Mesenchymal stem cell (in vitro differentiated cells and primary cell): ENCODE results near the gene GNAI1.

ENCODE experiments used
- DNase-seq: peaks from one replicate; pipeline ENCODE4 v3.0.0-alpha.2; 2013
- H2AFZ ChIP-seq: one replicate; pipeline ENCODE4 v1.6.1; 2013; ENCODE audit warnings: low read depth, mild to moderate bottlenecking, control low read depth, inconsistent platforms, low read length, moderate library complexity
- H2AK5ac ChIP-seq: 2 replicates; pipeline ENCODE4 v1.6.1; 2013; ENCODE audit warnings: low read length, moderate library complexity, mild to moderate bottlenecking, inconsistent platforms; ENCODE audit not compliant: severe bottlenecking
- H2BK120ac ChIP-seq: one replicate; pipeline ENCODE4 v1.6.1; 2013; ENCODE audit warnings: low read depth, mild to moderate bottlenecking, inconsistent platforms, low read length, moderate library complexity
- H2BK12ac ChIP-seq, 2 experiments: one replicate each; pipeline ENCODE4 v1.6.1; 2013; ENCODE audit warnings: inconsistent platforms in 2 of 2, low read length in 2 of 2, mild to moderate bottlenecking in 2 of 2, moderate library complexity in 2 of 2, control low read depth in 1 of 2
- H2BK15ac ChIP-seq: one replicate; pipeline ENCODE4 v1.6.1; 2013; ENCODE audit warnings: mild to moderate bottlenecking, low read depth, inconsistent platforms; ENCODE audit not compliant: poor library complexity, severe bottlenecking
- H2BK5ac ChIP-seq: 2 replicates; pipeline ENCODE4 v1.6.1; 2013; ENCODE audit warnings: low read depth, mild to moderate bottlenecking, low read length, control low read depth, inconsistent platforms; ENCODE audit not compliant: poor library complexity, severe bottlenecking
- H3K14ac ChIP-seq, 2 experiments: one replicate each; pipeline ENCODE4 v1.6.1; 2013; ENCODE audit warnings: inconsistent platforms in 2 of 2, low read length in 2 of 2, control low read depth in 1 of 2, mild to moderate bottlenecking in 1 of 2, moderate library complexity in 1 of 2
- H3K18ac ChIP-seq, 2 experiments: one replicate each; pipeline ENCODE4 v1.6.1; 2013; ENCODE audit warnings: inconsistent platforms in 2 of 2, low read length in 2 of 2, control low read depth in 1 of 2, low read depth in 1 of 2, mild to moderate bottlenecking in 1 of 2
- H3K23ac ChIP-seq, 2 experiments: one replicate each; pipeline ENCODE4 v1.6.1; 2013; ENCODE audit warnings: inconsistent platforms in 2 of 2, low read length in 2 of 2, mild to moderate bottlenecking in 2 of 2, moderate library complexity in 2 of 2, control low read depth in 1 of 2
- H3K27ac ChIP-seq: 2 replicates; pipeline ENCODE4 v1.5.1; 2013; ENCODE audit warnings: mild to moderate bottlenecking, moderate library complexity, low read length, control low read depth, inconsistent platforms; ENCODE audit not compliant: poor library complexity, severe bottlenecking
- H3K27me3 ChIP-seq, 2 experiments: 2 replicates each; pipeline versions ENCODE4 v1.6.1 to v1.7.0; 2013; ENCODE audit warnings: low read length in 2 of 2, mild to moderate bottlenecking in 2 of 2, moderate library complexity in 2 of 2, control low read depth in 1 of 2, inconsistent platforms in 1 of 2; ENCODE audit not compliant: control insufficient read depth in 1 of 2, insufficient read depth in 1 of 2
- H3K36me3 ChIP-seq, 2 experiments: 2 replicates each; pipeline versions ENCODE4 v1.6.1 to v1.7.0; 2013; ENCODE audit warnings: low read length in 2 of 2, control low read depth in 1 of 2, inconsistent platforms in 1 of 2, low read depth in 1 of 2, mild to moderate bottlenecking in 1 of 2; ENCODE audit not compliant: insufficient read depth in 2 of 2, control insufficient read depth in 1 of 2
- H3K4ac ChIP-seq, 2 experiments: one replicate each; pipeline ENCODE4 v1.6.1; 2013; ENCODE audit warnings: inconsistent platforms in 2 of 2, low read length in 2 of 2, mild to moderate bottlenecking in 2 of 2, moderate library complexity in 2 of 2, control low read depth in 1 of 2, low read depth in 1 of 2
- H3K4me1 ChIP-seq: 2 replicates; pipeline ENCODE4 v1.6.1; 2013; ENCODE audit warnings: low read depth, low read length, control low read depth; ENCODE audit not compliant: control insufficient read depth, insufficient read depth
- H3K4me2 ChIP-seq: 2 replicates; pipeline ENCODE4 v1.6.1; 2013; ENCODE audit warnings: low read length, mild to moderate bottlenecking, inconsistent platforms; ENCODE audit not compliant: poor library complexity, severe bottlenecking
- H3K4me3 ChIP-seq, 2 experiments: 2 replicates each; pipeline versions ENCODE4 v1.5.1 to v1.7.0; 2013; ENCODE audit warnings: low read length in 2 of 2, mild to moderate bottlenecking in 2 of 2, control low read depth in 1 of 2, low read depth in 1 of 2; ENCODE audit not compliant: insufficient read depth in 1 of 2
- H3K79me1 ChIP-seq: replicated peaks from 2 replicates; pipeline ENCODE4 v1.6.1; 2013; ENCODE audit warnings: mild to moderate bottlenecking, control low read depth, low read length, inconsistent platforms; ENCODE audit not compliant: poor library complexity, severe bottlenecking
- H3K9ac ChIP-seq: 2 replicates; pipeline ENCODE4 v1.7.0; 2013; ENCODE audit warnings: mild to moderate bottlenecking, low read length, moderate library complexity
- H3K9me3 ChIP-seq: 2 replicates; pipeline ENCODE4 v1.7.0; 2013; ENCODE audit warnings: mild to moderate bottlenecking, low read length; ENCODE audit not compliant: control insufficient read depth
- H4K8ac ChIP-seq: one replicate; pipeline ENCODE4 v1.6.1; 2013; ENCODE audit warnings: inconsistent platforms, mild to moderate bottlenecking, low read length, moderate library complexity
- H4K91ac ChIP-seq: one replicate; pipeline ENCODE4 v1.6.1; 2013; ENCODE audit warnings: mild to moderate bottlenecking, low read length, inconsistent platforms
- WGBS: methylation state at CpG from one replicate; pipeline ENCODE4 v1.1.7; 2013; ENCODE audit warnings: mixed read lengths; 5-methylcytosine and 5-hydroxymethylcytosine counted together

GNAI1 gene

DNA sequence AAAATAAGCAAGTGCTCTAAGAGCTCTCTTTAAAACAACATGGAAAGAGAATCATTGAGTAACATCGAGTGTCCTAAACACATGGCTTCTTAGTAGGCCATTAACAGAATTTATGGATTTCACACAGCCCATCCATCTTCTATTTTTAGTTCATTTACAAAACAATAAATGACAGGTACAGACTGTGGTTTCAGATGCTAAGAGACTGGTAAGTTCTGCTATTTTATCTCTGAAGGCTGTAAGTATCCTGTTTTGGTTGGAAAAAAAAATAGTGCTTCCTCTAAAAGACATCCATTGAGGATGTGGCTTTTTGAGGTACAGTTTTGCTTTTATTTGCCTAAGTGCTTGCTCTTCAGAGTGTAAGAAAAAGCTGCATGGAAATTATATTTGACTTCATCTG lies 27.4 kb upstream of the GNAI1 start:
- H3K9me3 ChIP-seq, result no peaks in the 10 kb centered on the region
- H3K4me2 ChIP-seq, result no peak overlapping the region
- H2AFZ ChIP-seq, result no peak overlapping the region
- no peaks in the 10 kb centered on the region for H3K27me3 ChIP-seq
- H2AK5ac ChIP-seq, result no peak overlapping the region
- no peak overlapping the region for H3K9ac ChIP-seq
- no peak overlapping the region for H2BK5ac ChIP-seq
- peak; percentile 70 for DNase-seq
- no peak overlapping the region for H3K4ac ChIP-seq
- no peak overlapping the region for H3K27ac ChIP-seq
- H3K4me1 ChIP-seq, result peaks cover 3% of the 10 kb centered on the region
- no peak overlapping the region for H3K18ac ChIP-seq
- no peaks in the 10 kb centered on the region for H3K36me3 ChIP-seq
- no peak overlapping the region for H2BK15ac ChIP-seq
- H2BK12ac ChIP-seq, result no peak overlapping the region
- H2BK120ac ChIP-seq, result no peak overlapping the region
- H3K79me1 ChIP-seq, result no peaks in the 10 kb centered on the region
- no CpG with 5 or more reads among the region's 1 CpG for WGBS
- no peak overlapping the region for H3K23ac ChIP-seq
- H4K91ac ChIP-seq, result no peak overlapping the region
- H3K14ac ChIP-seq, result no peak overlapping the region
- no peak overlapping the region for H4K8ac ChIP-seq
- no peak overlapping the region for H3K4me3 ChIP-seq

DNA sequence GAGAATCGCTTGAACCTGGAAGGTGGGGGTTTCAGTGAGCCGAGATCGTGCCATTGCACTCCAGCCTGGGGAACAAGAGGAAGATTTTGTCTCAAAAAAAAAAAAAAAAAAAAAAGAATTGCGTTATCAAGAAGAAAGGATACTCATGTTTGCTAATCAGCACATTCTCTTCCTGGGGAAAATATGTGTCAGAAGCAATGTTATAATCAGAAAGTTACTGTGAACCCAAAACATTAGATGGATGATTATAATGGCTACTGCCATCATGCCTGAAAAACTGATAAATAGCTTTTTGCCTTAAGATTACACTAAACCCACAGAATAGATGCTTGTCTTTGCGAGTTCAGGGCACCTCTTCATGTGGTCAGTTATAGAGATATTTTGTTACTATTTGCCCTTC lies 24.3 kb upstream of the GNAI1 start:
- no peak overlapping the region for H3K14ac ChIP-seq
- no peak overlapping the region for H3K4me2 ChIP-seq
- no peak overlapping the region for H4K91ac ChIP-seq
- no peak overlapping the region for H3K18ac ChIP-seq
- H3K23ac ChIP-seq, result no peak overlapping the region
- H2BK15ac ChIP-seq, result no peak overlapping the region
- no peak overlapping the region for H3K4ac ChIP-seq
- WGBS, result 100% methylated on average over 4 of the region's 5 CpGs
- no peak overlapping the region for H2BK5ac ChIP-seq
- no peak overlapping the region for H2AFZ ChIP-seq
- H3K79me1 ChIP-seq, result no peaks in the 10 kb centered on the region
- H3K27me3 ChIP-seq, result no peaks in the 10 kb centered on the region
- peaks cover 2% of the 10 kb centered on the region for H3K4me1 ChIP-seq
- H3K27ac ChIP-seq, result no peak overlapping the region
- H3K36me3 ChIP-seq, result no peaks in the 10 kb centered on the region
- H3K9me3 ChIP-seq, result no peaks in the 10 kb centered on the region
- no peak overlapping the region for H2BK120ac ChIP-seq
- H2AK5ac ChIP-seq, result no peak overlapping the region
- no peak overlapping the region for H4K8ac ChIP-seq
- no peak overlapping the region for H3K9ac ChIP-seq
- DNase-seq, result no peak
- no peak overlapping the region for H2BK12ac ChIP-seq
- no peak overlapping the region for H3K4me3 ChIP-seq

DNA sequence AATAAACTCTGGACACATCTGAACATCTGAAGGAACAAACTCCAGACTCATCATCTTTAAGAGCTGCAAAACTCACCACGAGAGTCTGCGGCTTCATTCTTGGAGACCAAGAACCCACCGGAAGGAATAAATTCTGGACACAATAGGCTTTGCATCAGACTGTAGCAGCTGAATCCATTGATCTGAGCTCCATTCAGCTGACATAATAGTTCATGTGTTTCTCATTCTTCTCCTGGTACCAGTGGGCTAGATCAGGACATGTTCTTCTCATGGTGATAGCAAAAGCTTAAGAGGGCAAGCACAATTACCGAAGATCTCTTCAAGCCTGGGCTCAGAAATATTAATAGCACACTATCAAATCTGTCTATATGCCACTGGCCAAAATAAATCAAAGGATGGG lies 20.5 kb upstream of the GNAI1 start:
- Histone ChIP-seq H3K4ac (no peak overlapping the region), H4K8ac (no peak overlapping the region)

DNA sequence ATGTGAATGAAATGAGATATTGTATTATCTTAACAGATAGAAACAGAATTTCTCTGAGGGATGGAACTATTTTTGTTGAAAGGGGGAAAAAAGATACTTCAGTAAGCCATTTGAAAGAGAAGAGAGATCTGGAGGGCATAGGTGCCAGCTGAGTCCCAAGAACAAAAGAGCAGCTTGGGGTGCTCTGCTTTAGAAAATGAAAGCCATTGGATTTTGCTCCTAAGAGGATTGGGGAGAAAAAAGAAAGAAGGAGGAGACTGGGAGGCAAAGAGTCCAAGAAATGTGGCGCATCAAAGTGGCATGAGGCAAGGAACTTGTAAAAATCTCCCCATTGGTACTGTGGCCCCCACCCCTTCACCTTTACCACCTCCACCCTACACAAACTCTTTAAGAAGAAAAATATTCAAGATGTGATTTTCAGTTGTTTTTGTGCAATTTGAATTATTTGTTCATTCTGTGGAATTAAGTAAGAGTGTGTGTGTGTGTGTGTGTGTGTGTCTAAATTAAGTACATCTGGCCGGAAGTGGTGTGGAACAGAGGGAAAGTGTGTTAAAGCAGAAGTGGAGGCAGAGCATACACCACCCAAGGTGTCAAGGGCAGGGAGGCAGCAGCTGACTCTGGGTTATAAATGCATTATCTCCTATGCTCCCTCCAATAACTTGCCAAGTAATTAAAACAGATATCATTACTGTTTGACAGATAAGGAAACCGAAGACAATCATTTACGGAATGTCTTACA lies 9.9 kb upstream of the GNAI1 start:
- 75% methylated on average over 2 of the region's 4 CpGs for WGBS

More for the DNA sequence above, 20.5 kb upstream of the GNAI1 start:
- no peak overlapping the region for H2AFZ ChIP-seq
- no peak overlapping the region for H2BK120ac ChIP-seq
- H2BK15ac ChIP-seq, result no peak overlapping the region
- H3K14ac ChIP-seq, result no peak overlapping the region
- no peak overlapping the region for H3K23ac ChIP-seq
- no peak for DNase-seq
- no peak overlapping the region for H2BK5ac ChIP-seq
- no peaks in the 10 kb centered on the region for H3K27me3 ChIP-seq
- H3K9ac ChIP-seq, result no peak overlapping the region
- H4K91ac ChIP-seq, result no peak overlapping the region
- H3K79me1 ChIP-seq, result no peaks in the 10 kb centered on the region
- 92% methylated on average over 4 of the region's 4 CpGs for WGBS
- H3K18ac ChIP-seq, result no peak overlapping the region
- H3K4me2 ChIP-seq, result no peak overlapping the region
- H2AK5ac ChIP-seq, result no peak overlapping the region
- H3K36me3 ChIP-seq, result no peaks in the 10 kb centered on the region
- H2BK12ac ChIP-seq, result no peak overlapping the region
- H3K4me1 ChIP-seq, result no peaks in the 10 kb centered on the region
- H3K9me3 ChIP-seq, result no peaks in the 10 kb centered on the region
- H3K4me3 ChIP-seq, result no peak overlapping the region
- H3K27ac ChIP-seq, result no peak overlapping the region

More for the DNA sequence above, 9.9 kb upstream of the GNAI1 start:
- Histone ChIP-seq H3K36me3 (no peaks in the 10 kb centered on the region), H2BK120ac (no peak overlapping the region), H3K27me3 (no peaks in the 10 kb centered on the region), H3K4ac (no peak overlapping the region), H2AFZ (no peak overlapping the region), H3K4me3 (no peak overlapping the region), H3K23ac (no peak overlapping the region), H3K4me2 (no peak overlapping the region), H4K91ac (no peak overlapping the region), H2BK12ac (no peak overlapping the region), H3K18ac (peak overlapping the region in 1 of 2 experiments; percentile 70), H2BK15ac (no peak overlapping the region), H3K14ac (peak overlapping the region in 1 of 2 experiments; percentile 79), H4K8ac (no peak overlapping the region), H3K4me1 (peaks cover 3% of the 10 kb centered on the region), H3K9ac (no peak overlapping the region), H3K27ac (no peak overlapping the region), H2BK5ac (no peak overlapping the region), H3K9me3 (no peaks in the 10 kb centered on the region), H3K79me1 (no peaks in the 10 kb centered on the region), H2AK5ac (no peak overlapping the region)
- DNase-seq, result no peak
